ENCODE measurements around the gene STARD5. TPM values are rescaled to one million over a fixed set of nuclear protein-coding genes. Genes with fewer than 3 reads are reported as not detected.
"Not testable (repeated sequence)": the region's sequence is repeated elsewhere in the genome, so short reads cannot be mapped to it uniquely, and the experiment has no call there.

The STARD5 gene
- total and polyA plus RNA-seq, 8 donors = 1.1 to 4.0 (median 2.1) TPM

DNA sequence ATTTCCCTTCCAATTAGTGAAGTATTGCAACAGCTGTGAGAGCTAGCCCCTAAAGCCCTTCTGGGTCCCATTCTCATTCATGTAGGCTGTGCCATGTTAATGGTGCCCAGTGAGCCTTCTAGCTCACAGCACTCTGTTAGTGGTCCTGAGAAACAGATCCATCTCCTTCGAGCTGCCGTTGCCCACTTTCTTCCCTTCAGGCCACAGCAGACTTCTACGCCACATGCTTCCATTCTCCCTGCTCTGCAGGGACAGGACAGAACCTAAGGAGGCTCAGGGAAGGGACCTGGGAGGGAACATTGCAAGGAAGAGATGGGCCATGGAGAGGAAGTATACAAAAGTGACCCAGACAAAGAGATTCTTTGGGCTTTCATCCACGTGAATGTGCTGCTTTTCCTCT, 11.7 kb upstream of the STARD5 start:
- Histone ChIP-seq H3K4me3 (no peak overlapping the region), H3K27me3 (no peaks in the 10 kb centered on the region), H3K36me3 (no peaks in the 10 kb centered on the region), H3K4me1 (peaks cover 0 to 9% (median 0%) of the 10 kb centered on the region in 3 donors), H3K9me3 (no peaks in the 10 kb centered on the region), H3K27ac (no peak overlapping the region)
- TF ChIP-seq, protein P1, sequence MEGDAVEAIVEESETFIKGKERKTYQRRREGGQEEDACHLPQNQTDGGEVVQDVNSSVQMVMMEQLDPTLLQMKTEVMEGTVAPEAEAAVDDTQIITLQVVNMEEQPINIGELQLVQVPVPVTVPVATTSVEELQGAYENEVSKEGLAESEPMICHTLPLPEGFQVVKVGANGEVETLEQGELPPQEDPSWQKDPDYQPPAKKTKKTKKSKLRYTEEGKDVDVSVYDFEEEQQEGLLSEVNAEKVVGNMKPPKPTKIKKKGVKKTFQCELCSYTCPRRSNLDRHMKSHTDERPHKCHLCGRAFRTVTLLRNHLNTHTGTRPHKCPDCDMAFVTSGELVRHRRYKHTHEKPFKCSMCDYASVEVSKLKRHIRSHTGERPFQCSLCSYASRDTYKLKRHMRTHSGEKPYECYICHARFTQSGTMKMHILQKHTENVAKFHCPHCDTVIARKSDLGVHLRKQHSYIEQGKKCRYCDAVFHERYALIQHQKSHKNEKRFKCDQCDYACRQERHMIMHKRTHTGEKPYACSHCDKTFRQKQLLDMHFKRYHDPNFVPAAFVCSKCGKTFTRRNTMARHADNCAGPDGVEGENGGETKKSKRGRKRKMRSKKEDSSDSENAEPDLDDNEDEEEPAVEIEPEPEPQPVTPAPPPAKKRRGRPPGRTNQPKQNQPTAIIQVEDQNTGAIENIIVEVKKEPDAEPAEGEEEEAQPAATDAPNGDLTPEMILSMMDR (IDR thresholded peaks at IDR 0.05) = no peak
- DNase-seq (no peak), ATAC-seq (no peak), FAIRE-seq (no peak)
- intact Hi-C loops (cut with DNase I) = no loop called here
- 95% methylated on average over 4 of the region's 4 CpGs for WGBS, 2 donors

DNA sequence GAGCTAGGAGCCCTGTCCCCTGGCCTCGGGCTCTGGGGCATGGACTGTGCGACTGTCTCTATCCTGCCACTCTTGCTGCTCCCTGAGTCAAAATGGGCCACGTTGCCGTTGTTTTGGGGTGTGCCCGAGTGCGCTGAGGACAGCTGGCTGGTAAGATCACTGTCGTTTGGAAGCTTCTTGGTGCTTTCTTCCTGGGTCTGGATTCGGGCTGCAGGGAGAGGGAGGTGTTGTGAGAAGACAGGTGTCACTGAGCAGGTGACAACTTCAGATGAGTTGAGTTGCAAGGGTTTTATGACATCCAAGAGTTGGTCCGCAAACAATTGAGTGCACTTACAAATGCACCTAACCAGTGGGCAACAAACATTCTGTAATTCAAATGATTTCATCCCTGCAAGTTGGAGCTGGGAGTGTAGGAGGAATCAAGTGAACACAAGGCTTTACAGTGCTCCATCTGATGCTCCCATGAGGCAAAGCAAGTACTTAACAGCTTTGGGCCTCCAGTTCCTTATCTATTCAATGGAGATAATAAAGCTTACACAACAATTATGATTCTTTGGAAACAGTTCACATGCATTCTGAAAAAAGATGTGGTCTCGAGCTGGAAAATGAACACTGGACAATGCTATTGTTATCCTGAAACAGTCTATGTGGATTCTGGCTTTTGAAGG, 11.0 kb upstream of the STARD5 start:
- FAIRE-seq (no peak), DNase-seq (no peak), ATAC-seq (no peak)
- no peaks in the 10 kb centered on the region for H3K9me3 ChIP-seq
- TF ChIP-seq, protein P1 (IDR thresholded peaks at IDR 0.05) = no peak
- WGBS, 2 donors = 84 to 89% methylated on average over 10 of the region's 10 CpGs
- peaks cover 0 to 9% (median 0%) of the 10 kb centered on the region in 3 donors for H3K4me1 ChIP-seq
- no peak overlapping the region for H3K27ac ChIP-seq
- H3K4me3 ChIP-seq = no peak overlapping the region
- no peaks in the 10 kb centered on the region for H3K27me3 ChIP-seq
- intact Hi-C loops (cut with DNase I) = no loop called here
- H3K36me3 ChIP-seq = no peaks in the 10 kb centered on the region

DNA sequence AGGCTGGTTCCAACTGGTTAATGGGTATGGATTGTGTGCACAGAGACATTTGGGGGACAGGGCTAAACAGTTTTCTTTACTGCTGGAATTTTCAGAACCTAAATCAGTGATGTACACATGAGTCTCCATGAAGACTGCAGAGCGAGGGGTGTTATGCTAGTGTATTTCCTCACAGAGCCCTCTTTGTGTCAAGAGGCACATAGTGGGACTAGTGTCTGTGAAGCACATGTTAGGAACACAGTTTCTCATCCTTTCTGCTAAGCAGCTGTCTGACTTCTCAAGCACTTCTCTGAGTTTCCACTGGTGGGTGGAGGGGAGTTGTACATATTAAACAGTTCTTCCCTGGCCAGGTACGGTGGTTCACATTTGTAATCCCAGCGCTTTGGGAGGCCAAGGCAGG, 9.4 kb upstream of the STARD5 start:
- TF ChIP-seq, protein P1 (IDR thresholded peaks at IDR 0.05) = no peak
- ATAC-seq = no peak
- Histone ChIP-seq H3K36me3 (no peaks in the 10 kb centered on the region), H3K27ac (no peak overlapping the region), H3K9me3 (no peaks in the 10 kb centered on the region), H3K27me3 (no peaks in the 10 kb centered on the region), H3K4me3 (no peak overlapping the region), H3K4me1 (peaks cover 0 to 9% (median 0%) of the 10 kb centered on the region in 3 donors)
- no peak for DNase-seq
- WGBS, 2 donors = 97% methylated on average over 3 of the region's 3 CpGs
- intact Hi-C loops (cut with DNase I) = no loop called here
- FAIRE-seq = no peak

DNA sequence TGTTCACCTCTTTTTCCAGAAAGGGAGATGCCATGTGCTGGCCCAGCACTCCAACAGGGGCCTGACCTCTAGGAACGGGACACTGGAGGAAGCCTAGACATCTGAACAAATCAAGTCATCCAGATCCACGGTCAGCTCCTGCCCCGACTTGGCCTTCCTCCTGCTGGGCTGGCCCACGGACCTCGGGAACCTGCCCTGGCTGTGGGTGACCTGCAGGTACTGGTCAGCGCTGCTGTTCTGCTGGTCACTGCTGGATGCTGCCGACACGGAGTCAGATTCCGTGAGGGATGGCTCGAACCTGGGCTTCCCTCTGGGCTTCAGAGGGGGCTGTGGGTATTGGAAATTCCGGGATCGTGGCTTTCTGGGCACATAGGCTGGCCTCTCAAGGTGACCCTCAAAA, 8.4 kb upstream of the STARD5 start:
- Histone ChIP-seq H3K27ac (no peak overlapping the region), H3K27me3 (no peaks in the 10 kb centered on the region), H3K4me3 (no peak overlapping the region), H3K4me1 (peaks cover 0 to 9% (median 0%) of the 10 kb centered on the region in 3 donors), H3K9me3 (no peaks in the 10 kb centered on the region), H3K36me3 (no peaks in the 10 kb centered on the region)
- FAIRE-seq (no peak), ATAC-seq (no peak), DNase-seq (no peak)
- intact Hi-C loops (cut with DNase I) = no loop called here
- TF ChIP-seq, protein P1 (IDR thresholded peaks at IDR 0.05) = no peak
- 97 to 98% methylated on average over 12 of the region's 12 CpGs for WGBS, 2 donors

DNA sequence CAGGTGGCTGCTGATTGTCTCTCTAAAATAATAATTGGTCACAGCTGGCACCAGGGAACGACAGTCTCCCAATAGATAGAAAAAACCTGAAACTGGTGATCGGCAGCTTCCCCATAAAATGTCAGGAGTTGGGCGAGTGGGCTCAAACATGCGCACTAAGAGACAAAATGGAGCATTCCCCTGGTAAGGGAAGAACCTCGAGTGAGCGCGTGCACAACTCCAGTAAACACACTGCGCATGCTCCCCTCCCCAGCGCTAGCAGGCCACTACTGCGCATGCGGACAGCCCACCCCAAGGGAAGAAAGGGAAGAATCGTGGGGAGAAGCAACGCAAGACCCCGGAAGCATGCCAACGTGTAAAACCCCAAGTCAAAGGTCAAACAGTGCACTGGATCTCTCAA, 7.7 kb upstream of the STARD5 start:
- Histone ChIP-seq H3K27ac (no peak overlapping the region), H3K36me3 (no peaks in the 10 kb centered on the region), H3K27me3 (no peaks in the 10 kb centered on the region), H3K4me3 (no peak overlapping the region), H3K4me1 (peaks cover 0 to 9% (median 0%) of the 10 kb centered on the region in 3 donors), H3K9me3 (no peaks in the 10 kb centered on the region)
- TF ChIP-seq, protein P1 (IDR thresholded peaks at IDR 0.05) = no peak
- 92 to 93% methylated on average over 15 of the region's 15 CpGs for WGBS, 2 donors
- DNase-seq (no peak), ATAC-seq (no peak), FAIRE-seq (no peak)
- intact Hi-C loops (cut with DNase I) = no loop called here

DNA sequence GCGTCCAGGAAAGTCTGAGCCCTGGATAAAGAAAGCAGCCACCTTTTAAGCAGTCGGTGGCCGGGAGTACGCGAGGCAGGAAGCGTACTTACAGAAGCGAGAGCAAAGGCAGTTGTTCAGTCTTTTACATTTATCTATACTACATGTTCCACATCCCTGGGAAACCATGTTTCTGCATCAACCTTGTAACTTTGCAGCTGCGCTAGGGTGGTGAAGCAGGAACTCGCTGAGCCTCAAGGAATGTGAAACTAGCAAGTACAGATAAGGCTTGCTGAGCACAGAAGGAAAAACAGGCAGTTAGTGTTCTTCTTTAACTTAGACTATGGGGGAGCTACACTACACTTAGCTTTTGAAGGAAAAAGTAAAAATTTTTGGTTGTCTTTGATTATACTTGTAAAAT, 7.2 kb upstream of the STARD5 start:
- H3K36me3 ChIP-seq; H3K27me3 ChIP-seq; DNase-seq; H3K9me3 ChIP-seq; FAIRE-seq; ATAC-seq; H3K4me3 ChIP-seq; H3K4me1 ChIP-seq; intact Hi-C loops (cut with DNase I); H3K27ac ChIP-seq: not testable (repeated sequence)
- WGBS, 2 donors = 81 to 85% methylated on average over 9 of the region's 9 CpGs
